HEK293 (cell line): ENCODE data around the gene CACNA1C.

Experiments used
- CTCF ChIA-PET: fragments of 350-600 bp; formaldehyde crosslinking; extraction: SDS; loops from one replicate; lab custom pipeline; 2021; ENCODE audit warnings: antibody characterized with exemption; lab: Yijun Ruan, JAX
- POLR2A ChIA-PET: fragments of 300-600 bp; formaldehyde crosslinking; extraction: SDS; loops from one replicate; lab custom pipeline; 2020; ENCODE audit warnings: antibody characterized with exemption, inconsistent platforms; lab: Yijun Ruan, JAX
- H3K27ac ChIP-seq: fragments of 200-500 bp; sonication (Bioruptor generic); 2 replicates; pipeline ENCODE4 v1.5.1; 2014; ENCODE audit warnings: low read depth, low read length, control low read depth, inconsistent platforms; ENCODE audit errors: extremely low read depth
- H3K36me3 ChIP-seq, 2 experiments: fragments of 200-500 bp in 1 of 2; sonication (Bioruptor generic) in 1 of 2; 1 replicate in 1 of 2; 2 replicates in 1 of 2; pipeline ENCODE4 v1.5.1; 2014 to 2017; ENCODE audit warnings: inconsistent platforms in 2 of 2, low read length in 2 of 2; ENCODE audit not compliant: control insufficient read depth in 2 of 2, insufficient read depth in 1 of 2
- H3K4me1 ChIP-seq: fragments of 200-500 bp; sonication (Bioruptor generic); 2 replicates; pipeline ENCODE4 v1.5.1; 2014; ENCODE audit warnings: mild to moderate bottlenecking, low read length, inconsistent platforms; ENCODE audit not compliant: control insufficient read depth, insufficient read depth
- H3K4me3 ChIP-seq: 2 replicates; pipeline ENCODE4 v1.5.1; 2011; ENCODE audit warnings: low read depth, mild to moderate bottlenecking, control low read depth, low read length, moderate library complexity
- H3K9me3 ChIP-seq: fragments of 200-500 bp; sonication (Bioruptor generic); 2 replicates; pipeline ENCODE4 v1.5.1; 2014; ENCODE audit warnings: low read depth, low read length, inconsistent platforms; ENCODE audit not compliant: control insufficient read depth, insufficient read depth
- EGR2 ChIP-seq: fragments of 450-650 bp; formaldehyde crosslinking; IDR thresholded peaks from 2 replicates; pipeline ENCODE4 v1.5.1; 2016; ENCODE audit warnings: low read depth, missing biosample characterization, missing genetic modification characterization
- GLI4 ChIP-seq: fragments of 450-650 bp; formaldehyde crosslinking; IDR thresholded peaks from 2 replicates; pipeline ENCODE4 v1.5.1; 2016; ENCODE audit warnings: missing biosample characterization, missing genetic modification characterization
- KLF10 ChIP-seq: fragments of 450-650 bp; IDR thresholded peaks from 2 replicates; pipeline ENCODE4 v1.5.1; 2018; ENCODE audit warnings: missing biosample characterization, mild to moderate bottlenecking, missing genetic modification characterization
- OSR2 ChIP-seq: fragments of 450-650 bp; formaldehyde crosslinking; IDR thresholded peaks from 2 replicates; pipeline ENCODE4 v1.5.1; 2016; ENCODE audit warnings: missing biosample characterization, missing genetic modification characterization
- PRDM4 ChIP-seq: fragments of 450-650 bp; formaldehyde crosslinking; IDR thresholded peaks from 2 replicates; pipeline ENCODE4 v1.5.1; 2017; ENCODE audit warnings: missing biosample characterization, missing genetic modification characterization
- PRDM6 ChIP-seq: fragments of 450-650 bp; formaldehyde crosslinking; IDR thresholded peaks from 2 replicates; pipeline ENCODE4 v1.5.1; 2017; ENCODE audit warnings: missing biosample characterization, missing genetic modification characterization
- ZBTB48 ChIP-seq: fragments of 450-650 bp; formaldehyde crosslinking; IDR thresholded peaks from 2 replicates; pipeline ENCODE4 v1.5.1; 2016; ENCODE audit warnings: missing biosample characterization, missing genetic modification characterization
- ZEB2 ChIP-seq: fragments of 450-650 bp; formaldehyde crosslinking; IDR thresholded peaks from 2 replicates; pipeline ENCODE4 v1.5.1; 2016; ENCODE audit warnings: missing biosample characterization, missing genetic modification characterization
- ZNF140 ChIP-seq: fragments of 450-650 bp; formaldehyde crosslinking; IDR thresholded peaks from 2 replicates; pipeline ENCODE4 v1.5.1; 2016; ENCODE audit warnings: missing biosample characterization, missing genetic modification characterization
- ZNF19 ChIP-seq: fragments of 450-650 bp; formaldehyde crosslinking; IDR thresholded peaks from 2 replicates; pipeline ENCODE4; 2016; ENCODE audit warnings: missing biosample characterization, missing genetic modification characterization, low read depth
- ZNF366 ChIP-seq: fragments of 450-650 bp; formaldehyde crosslinking; conservative IDR thresholded peaks from 2 replicates; pipeline ENCODE4 v1.5.1; 2016; ENCODE audit warnings: missing biosample characterization, missing genetic modification characterization
- ZNF433 ChIP-seq: fragments of 450-650 bp; formaldehyde crosslinking; IDR thresholded peaks from 2 replicates; pipeline ENCODE4 v1.5.1; 2016; ENCODE audit warnings: missing biosample characterization, missing genetic modification characterization, low read depth
- ZNF449 ChIP-seq: fragments of 450-650 bp; formaldehyde crosslinking; IDR thresholded peaks from 2 replicates; pipeline ENCODE4 v1.5.1; 2017; ENCODE audit warnings: missing biosample characterization, mild to moderate bottlenecking, missing genetic modification characterization, moderate library complexity
- ZNF48 ChIP-seq: fragments of 450-650 bp; formaldehyde crosslinking; IDR thresholded peaks from 2 replicates; pipeline ENCODE4 v1.5.1; 2016; ENCODE audit warnings: missing biosample characterization, missing genetic modification characterization
- ZNF548 ChIP-seq: fragments of 450-650 bp; formaldehyde crosslinking; IDR thresholded peaks from 2 replicates; pipeline ENCODE4 v1.5.1; 2016; ENCODE audit warnings: missing biosample characterization, missing genetic modification characterization
- ZNF692 ChIP-seq: fragments of 450-650 bp; formaldehyde crosslinking; IDR thresholded peaks from 2 replicates; pipeline ENCODE4 v1.5.1; 2016; ENCODE audit warnings: missing biosample characterization, missing genetic modification characterization
- ZNF843 ChIP-seq: fragments of 450-650 bp; formaldehyde crosslinking; IDR thresholded peaks from 2 replicates; pipeline ENCODE4 v1.5.1; 2016; ENCODE audit warnings: missing biosample characterization, missing genetic modification characterization
- TF ChIP-seq, protein P1 (sequence below): fragments of 450-650 bp; formaldehyde crosslinking; IDR thresholded peaks from 2 replicates; pipeline ENCODE4 v1.5.1; 2016; ENCODE audit warnings: missing biosample characterization, missing genetic modification characterization, borderline replicate concordance
- TF ChIP-seq, protein P2 (sequence below): fragments of 450-650 bp; formaldehyde crosslinking; IDR thresholded peaks from 2 replicates; pipeline ENCODE4 v1.5.1; 2016; ENCODE audit warnings: missing biosample characterization, missing genetic modification characterization
- TF ChIP-seq, protein P3 (sequence below): fragments of 450-650 bp; formaldehyde crosslinking; IDR thresholded peaks from 2 replicates; pipeline ENCODE4 v1.5.1; 2016; ENCODE audit warnings: missing biosample characterization, missing genetic modification characterization

The CACNA1C gene

DNA sequence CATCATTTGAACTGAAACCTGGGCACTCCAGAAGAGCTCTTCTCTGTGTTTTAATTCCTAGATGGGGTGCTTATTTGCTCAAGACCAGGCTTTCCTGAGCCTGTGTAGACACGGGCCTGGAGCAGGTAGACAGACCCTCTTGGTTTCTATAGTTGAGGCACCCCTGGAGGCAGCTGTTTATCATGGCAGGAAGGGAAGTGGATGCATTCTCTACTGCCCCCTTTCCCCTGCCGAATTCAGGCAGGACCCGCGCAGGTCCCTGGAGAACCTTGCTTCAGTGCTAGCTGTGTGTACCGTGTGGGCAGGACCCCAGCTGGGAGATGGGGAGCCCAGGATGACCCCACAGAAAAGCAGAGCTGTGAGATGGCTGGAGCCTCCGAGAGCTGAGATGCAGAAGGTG is 6.0 kb downstream of the CACNA1C start (continued):
- TF ChIP-seq ZNF366 (tag by site-specific recombination) (no peak), ZNF19 (tag by site-specific recombination) (no peak), EGR2 (tag by site-specific recombination) (no peak)

DNA sequence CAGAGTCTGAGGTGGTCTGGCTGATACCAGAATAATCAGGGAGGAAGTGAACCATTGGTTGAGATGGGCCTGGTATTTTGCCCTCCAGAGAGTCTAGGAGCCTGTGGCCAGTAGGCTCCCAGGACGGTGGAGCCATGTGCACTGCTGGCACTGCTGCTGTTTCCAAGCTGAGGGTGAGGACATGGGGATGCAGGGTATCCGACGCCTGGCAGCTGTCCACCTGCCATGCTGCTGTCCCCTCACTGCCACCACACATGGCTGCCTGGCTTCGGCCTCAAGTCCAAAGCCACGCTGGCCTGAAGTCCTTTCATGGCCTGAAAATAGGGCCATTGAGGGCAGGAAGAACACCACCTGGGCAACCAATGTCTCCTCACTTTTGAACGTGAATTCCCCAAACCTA is 8.6 kb downstream of the CACNA1C start:
- H3K4me1 ChIP-seq, result no peaks in the 10 kb centered on the region
- no peak overlapping the region for H3K4me3 ChIP-seq
- H3K36me3 ChIP-seq, result no peaks in the 10 kb centered on the region
- H3K27ac ChIP-seq, result no peak overlapping the region
- CTCF ChIA-PET, result interaction anchor here (0.6 to 1.1 kb wide), 2 partner anchors 26 to 230 kb away, joined by 5 read pairs; no protein-coding TSS in a partner anchor
- no peaks in the 10 kb centered on the region for H3K9me3 ChIP-seq
- POLR2A ChIA-PET, result no interaction called here
- TF ChIP-seq, protein P1, sequence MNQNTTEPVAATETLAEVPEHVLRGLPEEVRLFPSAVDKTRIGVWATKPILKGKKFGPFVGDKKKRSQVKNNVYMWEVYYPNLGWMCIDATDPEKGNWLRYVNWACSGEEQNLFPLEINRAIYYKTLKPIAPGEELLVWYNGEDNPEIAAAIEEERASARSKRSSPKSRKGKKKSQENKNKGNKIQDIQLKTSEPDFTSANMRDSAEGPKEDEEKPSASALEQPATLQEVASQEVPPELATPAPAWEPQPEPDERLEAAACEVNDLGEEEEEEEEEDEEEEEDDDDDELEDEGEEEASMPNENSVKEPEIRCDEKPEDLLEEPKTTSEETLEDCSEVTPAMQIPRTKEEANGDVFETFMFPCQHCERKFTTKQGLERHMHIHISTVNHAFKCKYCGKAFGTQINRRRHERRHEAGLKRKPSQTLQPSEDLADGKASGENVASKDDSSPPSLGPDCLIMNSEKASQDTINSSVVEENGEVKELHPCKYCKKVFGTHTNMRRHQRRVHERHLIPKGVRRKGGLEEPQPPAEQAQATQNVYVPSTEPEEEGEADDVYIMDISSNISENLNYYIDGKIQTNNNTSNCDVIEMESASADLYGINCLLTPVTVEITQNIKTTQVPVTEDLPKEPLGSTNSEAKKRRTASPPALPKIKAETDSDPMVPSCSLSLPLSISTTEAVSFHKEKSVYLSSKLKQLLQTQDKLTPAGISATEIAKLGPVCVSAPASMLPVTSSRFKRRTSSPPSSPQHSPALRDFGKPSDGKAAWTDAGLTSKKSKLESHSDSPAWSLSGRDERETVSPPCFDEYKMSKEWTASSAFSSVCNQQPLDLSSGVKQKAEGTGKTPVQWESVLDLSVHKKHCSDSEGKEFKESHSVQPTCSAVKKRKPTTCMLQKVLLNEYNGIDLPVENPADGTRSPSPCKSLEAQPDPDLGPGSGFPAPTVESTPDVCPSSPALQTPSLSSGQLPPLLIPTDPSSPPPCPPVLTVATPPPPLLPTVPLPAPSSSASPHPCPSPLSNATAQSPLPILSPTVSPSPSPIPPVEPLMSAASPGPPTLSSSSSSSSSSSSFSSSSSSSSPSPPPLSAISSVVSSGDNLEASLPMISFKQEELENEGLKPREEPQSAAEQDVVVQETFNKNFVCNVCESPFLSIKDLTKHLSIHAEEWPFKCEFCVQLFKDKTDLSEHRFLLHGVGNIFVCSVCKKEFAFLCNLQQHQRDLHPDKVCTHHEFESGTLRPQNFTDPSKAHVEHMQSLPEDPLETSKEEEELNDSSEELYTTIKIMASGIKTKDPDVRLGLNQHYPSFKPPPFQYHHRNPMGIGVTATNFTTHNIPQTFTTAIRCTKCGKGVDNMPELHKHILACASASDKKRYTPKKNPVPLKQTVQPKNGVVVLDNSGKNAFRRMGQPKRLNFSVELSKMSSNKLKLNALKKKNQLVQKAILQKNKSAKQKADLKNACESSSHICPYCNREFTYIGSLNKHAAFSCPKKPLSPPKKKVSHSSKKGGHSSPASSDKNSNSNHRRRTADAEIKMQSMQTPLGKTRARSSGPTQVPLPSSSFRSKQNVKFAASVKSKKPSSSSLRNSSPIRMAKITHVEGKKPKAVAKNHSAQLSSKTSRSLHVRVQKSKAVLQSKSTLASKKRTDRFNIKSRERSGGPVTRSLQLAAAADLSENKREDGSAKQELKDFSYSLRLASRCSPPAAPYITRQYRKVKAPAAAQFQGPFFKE (tag by site-specific recombination), result no peak
- TF ChIP-seq ZNF433 (tag by site-specific recombination), result no peak
- no peak for TF ChIP-seq KLF10 (tag by site-specific recombination)
- no peak for TF ChIP-seq ZNF140
- TF ChIP-seq ZNF843 (tag by site-specific recombination), result no peak
- no peak for TF ChIP-seq PRDM6
- no peak for TF ChIP-seq GLI4 (tag by site-specific recombination)
- no peak for TF ChIP-seq ZNF449
- TF ChIP-seq, protein P2, sequence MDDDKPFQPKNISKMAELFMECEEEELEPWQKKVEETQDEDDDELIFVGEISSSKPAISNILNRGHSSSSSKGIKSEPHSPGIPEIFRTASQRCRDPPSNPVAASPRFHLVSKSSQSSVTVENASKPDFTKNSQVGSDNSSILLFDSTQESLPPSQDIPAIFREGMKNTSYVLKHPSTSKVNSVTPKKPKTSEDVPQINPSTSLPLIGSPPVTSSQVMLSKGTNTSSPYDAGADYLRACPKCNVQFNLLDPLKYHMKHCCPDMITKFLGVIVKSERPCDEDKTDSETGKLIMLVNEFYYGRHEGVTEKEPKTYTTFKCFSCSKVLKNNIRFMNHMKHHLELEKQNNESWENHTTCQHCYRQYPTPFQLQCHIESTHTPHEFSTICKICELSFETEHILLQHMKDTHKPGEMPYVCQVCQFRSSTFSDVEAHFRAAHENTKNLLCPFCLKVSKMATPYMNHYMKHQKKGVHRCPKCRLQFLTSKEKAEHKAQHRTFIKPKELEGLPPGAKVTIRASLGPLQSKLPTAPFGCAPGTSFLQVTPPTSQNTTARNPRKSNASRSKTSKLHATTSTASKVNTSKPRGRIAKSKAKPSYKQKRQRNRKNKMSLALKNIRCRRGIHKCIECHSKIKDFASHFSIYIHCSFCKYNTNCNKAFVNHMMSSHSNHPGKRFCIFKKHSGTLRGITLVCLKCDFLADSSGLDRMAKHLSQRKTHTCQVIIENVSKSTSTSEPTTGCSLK (tag by site-specific recombination), result no peak
- TF ChIP-seq ZNF48 (tag by site-specific recombination), result no peak
- TF ChIP-seq ZNF692 (tag by site-specific recombination), result no peak
- no peak for TF ChIP-seq OSR2 (tag by site-specific recombination)
- no peak for TF ChIP-seq ZNF548 (tag by site-specific recombination)
- TF ChIP-seq ZEB2, result no peak
- TF ChIP-seq, protein P3, sequence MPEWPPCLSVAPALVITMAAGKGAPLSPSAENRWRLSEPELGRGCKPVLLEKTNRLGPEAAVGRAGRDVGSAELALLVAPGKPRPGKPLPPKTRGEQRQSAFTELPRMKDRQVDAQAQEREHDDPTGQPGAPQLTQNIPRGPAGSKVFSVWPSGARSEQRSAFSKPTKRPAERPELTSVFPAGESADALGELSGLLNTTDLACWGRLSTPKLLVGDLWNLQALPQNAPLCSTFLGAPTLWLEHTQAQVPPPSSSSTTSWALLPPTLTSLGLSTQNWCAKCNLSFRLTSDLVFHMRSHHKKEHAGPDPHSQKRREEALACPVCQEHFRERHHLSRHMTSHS (tag by site-specific recombination), result no peak
- no peak for TF ChIP-seq PRDM4 (tag by site-specific recombination)
- TF ChIP-seq ZBTB48 (tag by site-specific recombination), result no peak
